HEK293 (cell line): ENCODE results near the gene AK6.

Source experiments
- BCL11B ChIP-seq: fragments of 450-650 bp; formaldehyde crosslinking; IDR thresholded peaks from 2 replicates; pipeline ENCODE4 v1.5.1; 2016; ENCODE audit warnings: low read depth, missing biosample characterization, missing genetic modification characterization
- GLIS1 ChIP-seq: fragments of 450-650 bp; formaldehyde crosslinking; IDR thresholded peaks from 2 replicates; pipeline ENCODE4 v1.5.1; 2016; ENCODE audit warnings: missing biosample characterization, missing genetic modification characterization
- KLF7 ChIP-seq: fragments of 450-650 bp; formaldehyde crosslinking; IDR thresholded peaks from 2 replicates; pipeline ENCODE4 v1.5.1; 2016; ENCODE audit warnings: missing biosample characterization, missing genetic modification characterization, borderline replicate concordance
- KLF9 ChIP-seq: fragments of 450-650 bp; formaldehyde crosslinking; IDR thresholded peaks from 2 replicates; pipeline ENCODE4 v1.5.1; 2016; ENCODE audit warnings: missing biosample characterization, missing genetic modification characterization, low read depth
- MYNN ChIP-seq: fragments of 450-650 bp; formaldehyde crosslinking; IDR thresholded peaks from 2 replicates; pipeline ENCODE4 v1.5.1; 2016; ENCODE audit warnings: missing biosample characterization, missing genetic modification characterization, borderline replicate concordance
- OSR2 ChIP-seq: fragments of 450-650 bp; formaldehyde crosslinking; IDR thresholded peaks from 2 replicates; pipeline ENCODE4 v1.5.1; 2016; ENCODE audit warnings: missing biosample characterization, missing genetic modification characterization
- RBAK ChIP-seq: fragments of 450-650 bp; formaldehyde crosslinking; IDR thresholded peaks from 2 replicates; pipeline ENCODE4 v1.5.1; 2016; ENCODE audit warnings: missing biosample characterization, missing genetic modification characterization
- REPIN1 ChIP-seq: fragments of 450-650 bp; formaldehyde crosslinking; IDR thresholded peaks from 2 replicates; pipeline ENCODE4 v1.5.1; 2017; ENCODE audit warnings: missing biosample characterization, missing genetic modification characterization, low read depth
- SP2 ChIP-seq: fragments of 450-650 bp; formaldehyde crosslinking; IDR thresholded peaks from 2 replicates; pipeline ENCODE4 v1.5.1; 2016; ENCODE audit warnings: missing biosample characterization, missing genetic modification characterization
- ZNF138 ChIP-seq: fragments of 450-650 bp; formaldehyde crosslinking; IDR thresholded peaks from 2 replicates; pipeline ENCODE4 v1.5.1; 2016; ENCODE audit warnings: missing biosample characterization, missing genetic modification characterization, borderline replicate concordance
- ZNF16 ChIP-seq: fragments of 450-650 bp; formaldehyde crosslinking; IDR thresholded peaks from 2 replicates; pipeline ENCODE4 v1.5.1; 2016; ENCODE audit warnings: low read depth, missing biosample characterization, missing genetic modification characterization
- ZNF48 ChIP-seq: fragments of 450-650 bp; formaldehyde crosslinking; IDR thresholded peaks from 2 replicates; pipeline ENCODE4 v1.5.1; 2016; ENCODE audit warnings: missing biosample characterization, missing genetic modification characterization
- ZNF560 ChIP-seq: fragments of 450-650 bp; formaldehyde crosslinking; IDR thresholded peaks from 2 replicates; pipeline ENCODE4 v1.5.1; 2017; ENCODE audit warnings: missing biosample characterization, missing genetic modification characterization, borderline replicate concordance
- ZNF624 ChIP-seq: fragments of 450-650 bp; formaldehyde crosslinking; IDR thresholded peaks from 2 replicates; pipeline ENCODE4 v1.5.1; 2017; ENCODE audit warnings: missing biosample characterization, missing genetic modification characterization
- ZNF664 ChIP-seq: fragments of 450-650 bp; formaldehyde crosslinking; IDR thresholded peaks from 2 replicates; pipeline ENCODE4 v1.5.1; 2016; ENCODE audit warnings: missing biosample characterization, missing genetic modification characterization
- ZNF670 ChIP-seq: fragments of 450-650 bp; formaldehyde crosslinking; IDR thresholded peaks from 2 replicates; pipeline ENCODE4 v1.5.1; 2016; ENCODE audit warnings: missing biosample characterization, missing genetic modification characterization, low read depth
- ZNF701 ChIP-seq: fragments of 450-650 bp; formaldehyde crosslinking; IDR thresholded peaks from 2 replicates; pipeline ENCODE4 v1.5.1; 2016; ENCODE audit warnings: missing biosample characterization, missing genetic modification characterization
- ZNF747 ChIP-seq: fragments of 450-650 bp; formaldehyde crosslinking; IDR thresholded peaks from 2 replicates; pipeline ENCODE4 v1.5.1; 2016; ENCODE audit warnings: missing biosample characterization, missing genetic modification characterization
- ZNF837 ChIP-seq: fragments of 450-650 bp; formaldehyde crosslinking; IDR thresholded peaks from 2 replicates; pipeline ENCODE4 v1.5.1; 2016; ENCODE audit warnings: missing biosample characterization, missing genetic modification characterization
- ZXDB ChIP-seq: fragments of 450-650 bp; formaldehyde crosslinking; IDR thresholded peaks from 2 replicates; pipeline ENCODE4 v1.5.1; 2016; ENCODE audit warnings: missing biosample characterization, missing genetic modification characterization
- TF ChIP-seq, protein P1 (sequence below): fragments of 450-650 bp; formaldehyde crosslinking; IDR thresholded peaks from 2 replicates; pipeline ENCODE4 v1.5.1; 2016; ENCODE audit warnings: missing biosample characterization, missing genetic modification characterization
- TF ChIP-seq, protein P2 (sequence below): fragments of 450-650 bp; formaldehyde crosslinking; IDR thresholded peaks from 2 replicates; pipeline ENCODE4 v1.5.1; 2016; ENCODE audit warnings: missing biosample characterization, missing genetic modification characterization
- TF ChIP-seq, protein P3 (sequence below): fragments of 450-650 bp; formaldehyde crosslinking; IDR thresholded peaks from 2 replicates; pipeline ENCODE4 v1.5.1; 2016; ENCODE audit warnings: missing biosample characterization, missing genetic modification characterization, low read depth
- TF ChIP-seq, protein P4 (sequence below): fragments of 450-650 bp; formaldehyde crosslinking; optimal IDR thresholded peaks from 2 replicates; pipeline ENCODE3; 2016; ENCODE audit warnings: missing biosample characterization, mild to moderate bottlenecking, missing genetic modification characterization
- TF ChIP-seq, protein P5 (sequence below): fragments of 450-650 bp; formaldehyde crosslinking; IDR thresholded peaks from 2 replicates; pipeline ENCODE4 v1.5.1; 2017; ENCODE audit warnings: missing biosample characterization, missing genetic modification characterization
- TF ChIP-seq, protein P6 (sequence below): fragments of 450-650 bp; formaldehyde crosslinking; IDR thresholded peaks from 2 replicates; pipeline ENCODE4 v1.5.0; 2017; ENCODE audit warnings: missing biosample characterization, missing genetic modification characterization, borderline replicate concordance

The AK6 gene

DNA sequence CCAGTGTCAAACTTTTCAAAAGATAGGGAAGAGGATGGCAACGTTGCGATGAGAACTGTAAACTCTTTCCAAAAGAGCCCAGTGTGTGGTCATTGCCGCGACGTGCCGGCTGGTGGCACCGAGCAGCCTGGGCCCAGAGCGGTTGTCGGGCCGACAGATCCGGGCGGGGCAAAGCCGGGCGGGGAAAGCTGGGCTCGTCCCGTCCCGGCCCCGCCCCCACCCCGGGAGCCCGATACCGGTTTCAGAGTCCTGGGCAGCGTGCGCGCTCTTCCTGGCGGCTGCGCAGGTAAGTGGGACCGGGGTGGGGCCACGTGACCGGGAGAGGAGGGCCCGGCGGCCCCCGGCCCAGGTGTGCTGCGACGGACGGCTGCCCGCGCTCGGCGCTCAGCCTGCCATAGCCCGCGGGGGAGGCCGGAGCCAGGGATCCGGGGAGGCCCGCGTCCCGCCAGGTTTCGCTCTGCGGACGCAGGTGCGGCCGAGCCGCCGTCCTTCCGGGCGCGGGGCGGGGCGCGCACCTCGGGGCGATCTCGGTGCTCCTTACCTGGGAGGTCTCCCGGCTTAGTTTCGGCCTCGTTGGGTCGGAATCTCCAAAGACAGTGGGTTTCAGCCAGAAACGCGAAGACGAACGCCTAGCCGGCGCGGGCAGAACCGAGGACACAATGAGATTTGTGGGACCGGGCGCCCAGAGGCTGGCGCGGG is 45.7 kb upstream of the AK6 start, which contains the start of gene MARVELD2 (continued):
- TF ChIP-seq, protein P1, sequence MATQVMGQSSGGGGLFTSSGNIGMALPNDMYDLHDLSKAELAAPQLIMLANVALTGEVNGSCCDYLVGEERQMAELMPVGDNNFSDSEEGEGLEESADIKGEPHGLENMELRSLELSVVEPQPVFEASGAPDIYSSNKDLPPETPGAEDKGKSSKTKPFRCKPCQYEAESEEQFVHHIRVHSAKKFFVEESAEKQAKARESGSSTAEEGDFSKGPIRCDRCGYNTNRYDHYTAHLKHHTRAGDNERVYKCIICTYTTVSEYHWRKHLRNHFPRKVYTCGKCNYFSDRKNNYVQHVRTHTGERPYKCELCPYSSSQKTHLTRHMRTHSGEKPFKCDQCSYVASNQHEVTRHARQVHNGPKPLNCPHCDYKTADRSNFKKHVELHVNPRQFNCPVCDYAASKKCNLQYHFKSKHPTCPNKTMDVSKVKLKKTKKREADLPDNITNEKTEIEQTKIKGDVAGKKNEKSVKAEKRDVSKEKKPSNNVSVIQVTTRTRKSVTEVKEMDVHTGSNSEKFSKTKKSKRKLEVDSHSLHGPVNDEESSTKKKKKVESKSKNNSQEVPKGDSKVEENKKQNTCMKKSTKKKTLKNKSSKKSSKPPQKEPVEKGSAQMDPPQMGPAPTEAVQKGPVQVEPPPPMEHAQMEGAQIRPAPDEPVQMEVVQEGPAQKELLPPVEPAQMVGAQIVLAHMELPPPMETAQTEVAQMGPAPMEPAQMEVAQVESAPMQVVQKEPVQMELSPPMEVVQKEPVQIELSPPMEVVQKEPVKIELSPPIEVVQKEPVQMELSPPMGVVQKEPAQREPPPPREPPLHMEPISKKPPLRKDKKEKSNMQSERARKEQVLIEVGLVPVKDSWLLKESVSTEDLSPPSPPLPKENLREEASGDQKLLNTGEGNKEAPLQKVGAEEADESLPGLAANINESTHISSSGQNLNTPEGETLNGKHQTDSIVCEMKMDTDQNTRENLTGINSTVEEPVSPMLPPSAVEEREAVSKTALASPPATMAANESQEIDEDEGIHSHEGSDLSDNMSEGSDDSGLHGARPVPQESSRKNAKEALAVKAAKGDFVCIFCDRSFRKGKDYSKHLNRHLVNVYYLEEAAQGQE (tag by site-specific recombination) = no peak
- TF ChIP-seq ZNF747 (tag by site-specific recombination) (no peak), KLF7 (tag by site-specific recombination) (no peak), ZNF701 (no peak), ZNF624 (tag by site-specific recombination) (no peak), REPIN1 (no peak), ZNF48 (no peak), ZNF837 (tag by site-specific recombination) (no peak), ZNF664 (tag by site-specific recombination) (no peak), MYNN (tag by site-specific recombination) (no peak), SP2 (peak; percentile 71), ZXDB (tag by site-specific recombination) (peak; percentile 23; the same call in 1 of the 2 replicates), OSR2 (no peak), ZNF138 (tag by site-specific recombination) (no peak), KLF9 (tag by site-specific recombination) (peak; percentile 80), ZNF16 (tag by site-specific recombination) (no peak), ZNF560 (tag by site-specific recombination) (no peak), BCL11B (tag by site-specific recombination) (no peak), RBAK (tag by site-specific recombination) (no peak), GLIS1 (tag by site-specific recombination) (peak; percentile 44; the same call in 1 of the 2 replicates), ZNF670 (tag by site-specific recombination) (no peak)
- TF ChIP-seq, protein P2, sequence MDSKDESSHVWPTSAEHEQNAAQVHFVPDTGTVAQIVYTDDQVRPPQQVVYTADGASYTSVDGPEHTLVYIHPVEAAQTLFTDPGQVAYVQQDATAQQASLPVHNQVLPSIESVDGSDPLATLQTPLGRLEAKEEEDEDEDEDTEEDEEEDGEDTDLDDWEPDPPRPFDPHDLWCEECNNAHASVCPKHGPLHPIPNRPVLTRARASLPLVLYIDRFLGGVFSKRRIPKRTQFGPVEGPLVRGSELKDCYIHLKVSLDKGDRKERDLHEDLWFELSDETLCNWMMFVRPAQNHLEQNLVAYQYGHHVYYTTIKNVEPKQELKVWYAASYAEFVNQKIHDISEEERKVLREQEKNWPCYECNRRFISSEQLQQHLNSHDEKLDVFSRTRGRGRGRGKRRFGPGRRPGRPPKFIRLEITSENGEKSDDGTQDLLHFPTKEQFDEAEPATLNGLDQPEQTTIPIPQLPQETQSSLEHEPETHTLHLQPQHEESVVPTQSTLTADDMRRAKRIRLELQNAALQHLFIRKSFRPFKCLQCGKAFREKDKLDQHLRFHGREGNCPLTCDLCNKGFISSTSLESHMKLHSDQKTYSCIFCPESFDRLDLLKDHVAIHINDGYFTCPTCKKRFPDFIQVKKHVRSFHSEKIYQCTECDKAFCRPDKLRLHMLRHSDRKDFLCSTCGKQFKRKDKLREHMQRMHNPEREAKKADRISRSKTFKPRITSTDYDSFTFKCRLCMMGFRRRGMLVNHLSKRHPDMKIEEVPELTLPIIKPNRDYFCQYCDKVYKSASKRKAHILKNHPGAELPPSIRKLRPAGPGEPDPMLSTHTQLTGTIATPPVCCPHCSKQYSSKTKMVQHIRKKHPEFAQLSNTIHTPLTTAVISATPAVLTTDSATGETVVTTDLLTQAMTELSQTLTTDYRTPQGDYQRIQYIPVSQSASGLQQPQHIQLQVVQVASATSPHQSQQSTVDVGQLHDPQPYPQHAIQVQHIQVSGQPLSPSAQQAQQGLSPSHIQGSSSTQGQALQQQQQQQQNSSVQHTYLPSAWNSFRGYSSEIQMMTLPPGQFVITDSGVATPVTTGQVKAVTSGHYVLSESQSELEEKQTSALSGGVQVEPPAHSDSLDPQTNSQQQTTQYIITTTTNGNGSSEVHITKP (tag by site-specific recombination) = peak; percentile 40; the same call in 1 of the 2 replicates
- TF ChIP-seq, protein P3, sequence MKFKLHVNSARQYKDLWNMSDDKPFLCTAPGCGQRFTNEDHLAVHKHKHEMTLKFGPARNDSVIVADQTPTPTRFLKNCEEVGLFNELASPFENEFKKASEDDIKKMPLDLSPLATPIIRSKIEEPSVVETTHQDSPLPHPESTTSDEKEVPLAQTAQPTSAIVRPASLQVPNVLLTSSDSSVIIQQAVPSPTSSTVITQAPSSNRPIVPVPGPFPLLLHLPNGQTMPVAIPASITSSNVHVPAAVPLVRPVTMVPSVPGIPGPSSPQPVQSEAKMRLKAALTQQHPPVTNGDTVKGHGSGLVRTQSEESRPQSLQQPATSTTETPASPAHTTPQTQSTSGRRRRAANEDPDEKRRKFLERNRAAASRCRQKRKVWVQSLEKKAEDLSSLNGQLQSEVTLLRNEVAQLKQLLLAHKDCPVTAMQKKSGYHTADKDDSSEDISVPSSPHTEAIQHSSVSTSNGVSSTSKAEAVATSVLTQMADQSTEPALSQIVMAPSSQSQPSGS (tag by site-specific recombination) = no peak
- TF ChIP-seq, protein P4, sequence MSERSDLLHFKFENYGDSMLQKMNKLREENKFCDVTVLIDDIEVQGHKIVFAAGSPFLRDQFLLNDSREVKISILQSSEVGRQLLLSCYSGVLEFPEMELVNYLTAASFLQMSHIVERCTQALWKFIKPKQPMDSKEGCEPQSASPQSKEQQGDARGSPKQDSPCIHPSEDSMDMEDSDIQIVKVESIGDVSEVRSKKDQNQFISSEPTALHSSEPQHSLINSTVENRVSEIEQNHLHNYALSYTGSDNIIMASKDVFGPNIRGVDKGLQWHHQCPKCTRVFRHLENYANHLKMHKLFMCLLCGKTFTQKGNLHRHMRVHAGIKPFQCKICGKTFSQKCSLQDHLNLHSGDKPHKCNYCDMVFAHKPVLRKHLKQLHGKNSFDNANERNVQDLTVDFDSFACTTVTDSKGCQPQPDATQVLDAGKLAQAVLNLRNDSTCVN (tag by site-specific recombination) = peak; percentile 84
- TF ChIP-seq, protein P5, sequence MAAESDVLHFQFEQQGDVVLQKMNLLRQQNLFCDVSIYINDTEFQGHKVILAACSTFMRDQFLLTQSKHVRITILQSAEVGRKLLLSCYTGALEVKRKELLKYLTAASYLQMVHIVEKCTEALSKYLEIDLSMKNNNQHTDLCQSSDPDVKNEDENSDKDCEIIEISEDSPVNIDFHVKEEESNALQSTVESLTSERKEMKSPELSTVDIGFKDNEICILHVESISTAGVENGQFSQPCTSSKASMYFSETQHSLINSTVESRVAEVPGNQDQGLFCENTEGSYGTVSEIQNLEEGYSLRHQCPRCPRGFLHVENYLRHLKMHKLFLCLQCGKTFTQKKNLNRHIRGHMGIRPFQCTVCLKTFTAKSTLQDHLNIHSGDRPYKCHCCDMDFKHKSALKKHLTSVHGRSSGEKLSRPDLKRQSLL (tag by site-specific recombination) = no peak
- TF ChIP-seq, protein P6, sequence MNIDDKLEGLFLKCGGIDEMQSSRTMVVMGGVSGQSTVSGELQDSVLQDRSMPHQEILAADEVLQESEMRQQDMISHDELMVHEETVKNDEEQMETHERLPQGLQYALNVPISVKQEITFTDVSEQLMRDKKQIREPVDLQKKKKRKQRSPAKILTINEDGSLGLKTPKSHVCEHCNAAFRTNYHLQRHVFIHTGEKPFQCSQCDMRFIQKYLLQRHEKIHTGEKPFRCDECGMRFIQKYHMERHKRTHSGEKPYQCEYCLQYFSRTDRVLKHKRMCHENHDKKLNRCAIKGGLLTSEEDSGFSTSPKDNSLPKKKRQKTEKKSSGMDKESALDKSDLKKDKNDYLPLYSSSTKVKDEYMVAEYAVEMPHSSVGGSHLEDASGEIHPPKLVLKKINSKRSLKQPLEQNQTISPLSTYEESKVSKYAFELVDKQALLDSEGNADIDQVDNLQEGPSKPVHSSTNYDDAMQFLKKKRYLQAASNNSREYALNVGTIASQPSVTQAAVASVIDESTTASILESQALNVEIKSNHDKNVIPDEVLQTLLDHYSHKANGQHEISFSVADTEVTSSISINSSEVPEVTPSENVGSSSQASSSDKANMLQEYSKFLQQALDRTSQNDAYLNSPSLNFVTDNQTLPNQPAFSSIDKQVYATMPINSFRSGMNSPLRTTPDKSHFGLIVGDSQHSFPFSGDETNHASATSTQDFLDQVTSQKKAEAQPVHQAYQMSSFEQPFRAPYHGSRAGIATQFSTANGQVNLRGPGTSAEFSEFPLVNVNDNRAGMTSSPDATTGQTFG = no peak
